ENCODE data around the gene FLNB.

- TF ChIP-seq CREB1 (IDR thresholded peaks at IDR 0.05; ENCODE audit: low read depth) (no peak), USF1 (IDR thresholded peaks at IDR 0.05) (no peak)
Measured at GRCh38 chr3:58055314-58055713, 47.1 kb downstream of the FLNB start.

Data from Ishikawa (cell line).